GM18867 (cell line): ENCODE results near the gene RPL29.

ENCODE experiments used
- ATAC-seq: cut with Tn5 transposase; IDR thresholded peaks from one replicate; pipeline ENCODE4 v1.9.1; 2021; ENCODE audit warnings: mild to moderate bottlenecking, moderate library complexity; ENCODE audit not compliant: unreplicated experiment

The RPL29 gene

DNA sequence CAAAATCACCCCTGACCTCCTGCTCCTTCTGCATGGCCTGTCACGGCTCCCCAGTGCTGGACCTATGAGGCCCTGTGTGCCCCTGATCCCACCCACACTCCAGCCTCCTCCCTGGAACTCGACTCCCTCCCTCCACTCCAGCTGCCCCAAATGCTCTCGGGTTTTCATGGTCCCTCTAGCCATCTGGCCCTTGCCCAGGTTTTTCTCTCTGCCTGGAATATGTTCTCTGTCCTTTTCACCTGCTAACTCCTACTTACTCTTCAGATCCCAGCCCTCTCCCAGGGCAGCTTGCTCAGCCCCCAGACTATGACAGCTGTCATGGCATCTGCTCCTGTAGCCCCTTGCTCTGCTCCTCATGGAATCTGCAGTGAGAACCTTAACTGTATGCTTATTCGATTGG lies 30.3 kb upstream of the RPL29 start:
- no peak for ATAC-seq

DNA sequence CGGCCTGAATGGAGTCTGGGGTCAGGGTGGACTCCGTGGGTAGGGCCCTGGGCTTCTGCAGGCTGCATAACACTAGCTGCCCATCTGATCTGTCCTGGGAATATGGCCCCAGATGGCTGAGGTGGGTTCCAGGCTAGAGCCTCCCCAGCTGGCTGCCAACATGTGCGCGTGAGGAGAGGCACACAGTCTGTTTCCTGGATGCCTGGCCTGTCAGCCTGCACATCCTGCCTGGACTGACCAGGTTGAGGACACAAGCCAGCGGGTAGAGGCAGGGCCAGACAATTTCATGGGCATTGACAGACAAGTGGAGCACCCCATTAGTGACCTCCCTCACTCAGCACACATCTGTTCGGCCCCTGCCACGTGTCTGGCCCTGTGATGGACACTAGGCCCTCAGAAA lies 29.8 kb upstream of the RPL29 start:
- no peak for ATAC-seq

DNA sequence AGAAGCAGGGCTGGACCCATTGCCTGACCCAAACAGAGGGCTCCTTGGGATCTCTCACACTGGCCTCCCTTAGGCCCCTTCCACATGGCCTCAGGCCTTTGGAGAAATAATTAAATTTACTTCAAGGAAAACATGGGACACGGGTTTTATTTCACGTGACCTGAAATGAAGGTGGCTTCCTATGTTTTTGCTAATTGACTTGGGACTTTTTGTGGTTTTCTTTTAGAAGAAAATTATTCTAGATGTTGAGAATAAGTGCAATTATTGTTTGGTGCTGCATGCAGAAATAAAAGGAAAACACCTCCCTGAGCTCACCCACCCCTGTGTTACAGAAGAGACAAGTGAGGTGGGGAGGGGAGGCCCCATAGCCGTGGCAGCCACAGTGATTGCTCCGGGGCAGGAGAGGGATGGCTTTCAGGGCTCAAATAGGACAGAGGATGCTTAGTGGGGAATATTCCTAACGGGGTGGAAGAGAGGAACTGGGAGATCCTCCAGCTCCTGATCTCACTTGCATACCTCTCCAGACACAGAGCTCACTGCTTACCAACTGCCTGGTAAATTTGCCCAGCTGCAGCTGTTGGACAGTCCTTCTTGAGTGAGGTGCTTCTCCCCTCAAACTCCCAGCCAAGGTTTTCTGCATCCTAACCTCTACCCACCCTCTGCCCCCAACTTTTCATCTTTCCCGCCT lies 29.2 kb upstream of the RPL29 start:
- no peak for ATAC-seq

DNA sequence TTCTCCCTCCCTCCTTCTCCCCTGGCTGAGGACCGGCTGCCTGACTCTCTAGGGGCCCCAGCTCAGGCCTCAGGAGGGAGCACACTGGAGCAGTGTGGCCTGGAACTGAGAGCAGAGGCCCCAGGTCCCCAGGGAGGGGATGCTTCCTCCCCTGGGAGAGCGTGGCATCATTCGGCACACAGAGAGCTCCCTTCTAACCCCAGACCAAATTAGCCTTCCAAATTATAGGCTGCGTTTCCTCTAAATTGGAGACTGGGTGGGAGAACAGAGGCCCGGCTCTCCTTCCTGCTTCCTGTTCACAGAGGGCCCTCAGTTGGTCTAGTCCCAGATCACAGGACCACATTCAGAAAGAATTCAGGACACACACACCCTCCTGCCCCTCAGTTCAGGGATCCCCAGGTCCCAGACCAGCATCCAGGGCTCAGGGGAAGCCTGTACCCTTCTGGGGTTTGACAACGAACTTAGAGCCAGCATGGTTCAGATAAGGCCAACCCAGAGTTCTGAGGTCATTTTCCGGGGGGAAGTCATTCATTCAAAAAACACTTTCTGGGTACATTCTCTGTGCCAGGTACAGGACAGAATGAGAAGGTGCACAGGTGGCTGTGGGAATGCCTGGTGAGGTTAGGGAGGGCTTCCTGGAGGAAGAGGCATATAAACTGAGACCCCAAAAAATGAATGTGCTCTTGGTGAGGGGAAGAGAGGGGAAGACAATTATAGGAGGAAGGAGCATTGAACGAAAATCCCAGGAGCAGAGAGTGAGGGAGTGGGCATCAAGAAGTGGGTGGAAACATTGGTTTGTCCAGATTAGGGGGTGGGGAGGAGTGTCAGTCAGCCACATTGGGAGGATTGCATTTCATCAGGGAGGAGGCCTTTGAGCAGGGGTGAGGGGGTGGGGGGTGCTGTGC lies 28.4 kb upstream of the RPL29 start:
- peak; percentile 61 for ATAC-seq

DNA sequence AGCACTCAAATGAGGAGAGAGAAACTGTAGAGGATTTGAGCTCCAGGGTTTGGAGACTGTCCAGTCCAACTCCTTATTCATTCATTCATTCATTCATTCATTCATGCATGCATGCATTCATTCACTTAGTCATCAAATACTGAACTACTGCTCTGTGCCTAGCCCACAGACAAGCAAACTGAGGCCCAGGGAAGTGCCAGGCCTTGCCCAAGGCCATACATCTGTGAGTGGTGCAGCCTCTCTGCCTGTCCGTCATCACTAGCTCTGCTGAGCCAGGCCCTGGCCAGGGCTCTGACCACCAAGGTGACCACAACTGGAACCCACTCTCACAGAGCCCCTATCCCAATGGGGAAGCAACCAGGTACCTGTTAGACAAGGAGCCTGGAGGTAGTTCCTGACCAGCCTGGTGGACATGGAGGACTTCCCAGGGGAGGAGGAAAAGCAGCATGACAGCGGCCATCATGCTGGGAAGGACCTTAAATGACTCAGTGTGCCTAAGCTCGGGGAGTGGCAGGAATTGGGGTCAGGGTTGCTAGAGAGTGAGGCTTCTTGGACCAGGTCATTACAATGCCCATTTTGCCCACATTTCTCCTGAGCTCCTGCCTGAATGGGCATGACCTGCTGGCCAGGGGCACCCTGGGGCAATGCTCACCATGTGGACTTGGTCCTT lies 27.5 kb upstream of the RPL29 start:
- ATAC-seq, result no peak

DNA sequence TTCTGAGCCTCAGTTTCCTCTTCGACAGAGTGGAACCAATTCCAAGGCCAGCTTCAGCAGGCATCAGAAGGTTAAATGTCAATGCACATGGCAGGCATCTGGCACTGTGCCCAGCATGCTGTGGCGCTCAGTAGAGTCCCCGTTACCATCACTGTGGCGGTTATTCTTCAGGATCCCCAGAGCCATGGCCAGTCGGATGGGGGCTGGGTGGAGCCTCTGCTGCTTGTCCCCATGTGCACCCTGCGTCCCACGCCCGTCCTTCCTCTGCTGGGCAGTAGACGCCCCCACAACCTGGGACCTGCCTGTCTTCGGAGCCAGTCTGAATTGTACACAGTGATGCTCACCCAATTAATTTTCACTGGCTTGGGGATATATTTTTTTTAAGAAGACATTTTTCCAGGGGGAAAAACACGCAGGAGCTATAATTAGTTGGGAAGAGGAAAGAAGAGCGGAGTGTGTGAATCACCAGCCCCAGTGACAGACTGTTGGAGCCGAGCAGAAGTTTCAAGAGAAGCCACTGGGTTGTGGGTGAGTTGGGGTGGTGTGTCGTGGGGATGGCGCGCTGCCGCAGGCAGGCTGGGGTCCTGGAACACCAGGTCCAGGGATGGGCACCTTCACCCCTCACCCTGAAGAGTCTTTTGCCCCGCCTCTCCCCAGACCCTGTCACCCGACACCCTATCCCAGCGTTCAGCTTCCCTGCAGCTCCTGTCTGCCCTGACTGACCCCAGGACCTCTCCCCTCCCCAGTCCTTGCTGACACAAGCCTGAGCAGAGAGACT lies 26.8 kb upstream of the RPL29 start:
- ATAC-seq, result no peak

DNA sequence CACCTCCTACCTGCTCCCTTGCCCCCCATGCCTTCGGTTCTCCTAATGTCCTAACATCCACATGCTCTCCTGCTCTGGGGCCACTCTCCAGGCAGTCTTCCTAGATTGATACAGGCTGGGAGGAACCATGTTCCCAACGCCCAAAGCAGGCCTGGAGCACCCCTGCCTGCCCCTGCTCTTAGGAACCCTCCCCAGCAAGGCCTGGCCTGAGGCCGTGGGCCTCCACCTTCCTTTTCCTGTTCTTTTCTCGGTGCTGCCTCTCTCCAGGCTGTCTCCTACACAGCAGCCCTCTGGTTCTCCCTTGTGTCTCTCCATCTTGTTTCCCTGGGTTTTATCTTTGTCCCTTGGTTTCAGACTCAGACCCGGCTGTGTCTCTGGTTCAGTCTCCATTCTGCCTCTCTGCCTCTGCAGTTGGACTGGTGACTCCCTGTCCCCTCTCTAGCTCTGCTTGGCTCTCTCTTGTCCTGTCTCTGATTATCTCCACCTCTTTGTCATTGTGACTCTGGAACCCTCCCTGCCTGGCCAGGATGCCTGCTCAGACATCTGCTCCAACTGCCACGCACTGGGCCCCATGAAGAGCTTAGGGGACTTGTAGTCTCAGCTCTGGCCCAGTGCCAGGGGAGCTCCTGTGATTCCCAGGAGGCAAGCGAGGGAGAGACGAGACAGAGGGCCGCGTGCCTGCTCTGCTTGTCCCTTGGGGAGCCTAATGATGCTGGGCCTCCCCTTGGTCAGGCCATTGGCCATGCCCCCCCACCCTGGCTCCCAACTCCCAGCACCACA lies 26.0 kb upstream of the RPL29 start:
- ATAC-seq, result no peak

DNA sequence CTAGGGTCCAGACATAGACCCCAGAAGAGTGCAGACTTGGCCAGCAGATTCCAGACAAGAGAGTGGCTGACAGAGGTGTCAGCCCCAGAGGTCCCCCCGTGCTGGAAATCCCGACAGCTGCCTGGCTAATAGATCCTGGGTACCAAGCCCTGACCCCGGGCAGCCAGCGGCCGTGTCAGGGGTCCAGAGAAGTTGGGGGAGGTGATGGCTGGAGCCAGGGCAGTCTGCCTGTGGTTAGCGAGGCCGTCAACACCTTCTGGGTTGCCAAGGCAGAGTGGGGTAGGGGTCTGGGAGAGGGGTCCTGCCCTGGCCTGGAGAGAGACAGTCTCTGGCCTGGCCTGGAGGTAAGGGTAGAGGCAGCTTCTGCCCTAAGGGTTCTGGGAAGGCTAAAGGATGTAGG lies 25.1 kb upstream of the RPL29 start:
- ATAC-seq, result no peak

DNA sequence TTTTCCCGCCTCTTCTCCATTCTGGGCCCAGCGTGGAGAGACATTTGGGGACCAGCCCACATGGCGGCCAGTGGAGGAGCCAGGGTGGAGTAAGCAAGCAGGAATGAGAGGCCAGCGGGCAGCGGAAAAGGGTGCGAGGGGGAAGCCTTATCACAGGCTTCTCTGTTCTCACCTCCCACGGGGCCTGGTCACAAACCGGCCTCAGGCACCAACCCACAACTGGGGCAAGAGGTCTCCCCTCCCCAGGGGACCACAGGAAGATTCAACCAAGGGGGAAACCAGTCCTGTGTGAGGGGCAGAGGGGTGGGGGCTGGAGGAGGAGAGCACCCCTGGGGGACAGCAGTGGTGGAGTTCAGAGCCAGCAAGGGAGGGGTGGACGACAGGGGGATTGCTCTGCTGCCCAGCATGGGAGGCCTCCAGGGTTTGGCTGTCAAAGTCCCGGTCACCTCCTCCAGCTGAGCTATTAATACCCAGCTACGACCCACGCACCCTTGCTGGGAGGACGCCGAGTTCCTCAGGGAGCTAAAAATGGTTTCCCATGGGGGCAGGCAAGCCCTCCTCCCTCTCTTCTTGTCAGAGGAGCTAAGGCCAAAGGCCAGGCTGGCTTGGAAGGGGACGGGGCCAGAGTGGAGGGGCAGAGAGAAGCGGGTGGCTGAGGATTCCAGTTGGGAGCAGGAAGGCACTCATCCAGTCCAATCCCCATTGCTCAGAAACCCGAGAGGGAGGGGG lies 23.8 kb upstream of the RPL29 start:
- ATAC-seq, result no peak

DNA sequence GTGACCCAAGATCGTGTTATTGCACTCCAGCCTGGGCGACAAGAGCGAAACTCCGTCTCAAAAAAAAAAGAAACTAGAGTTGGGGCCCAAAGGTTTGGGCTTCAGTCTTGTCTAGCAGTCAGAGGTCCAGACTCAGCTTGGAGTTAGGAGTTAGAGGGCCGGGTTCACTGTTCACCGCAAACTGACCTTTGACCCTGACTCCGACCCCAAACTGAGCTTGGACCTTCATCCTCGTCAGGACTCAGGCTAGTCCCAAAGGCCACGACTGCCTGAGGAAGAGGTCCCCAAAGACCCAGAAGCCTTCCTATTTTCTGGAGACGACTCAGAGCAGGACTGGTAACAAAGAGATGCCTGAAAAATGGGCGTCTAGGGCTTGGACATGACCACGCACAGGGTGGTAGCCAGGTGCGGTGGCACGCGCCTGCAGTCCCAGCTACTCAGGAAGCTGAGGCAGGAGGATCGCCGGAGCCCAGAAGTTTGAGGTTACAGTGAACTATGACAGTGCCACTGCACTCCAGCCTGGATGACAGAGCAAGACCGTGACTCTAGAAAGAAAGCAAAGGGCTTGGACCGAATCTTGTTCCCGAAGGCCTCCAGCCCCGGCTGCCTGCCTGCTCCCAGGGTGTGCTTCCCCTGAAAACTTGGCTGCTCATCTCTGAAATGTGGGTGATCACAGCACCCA lies 22.8 kb upstream of the RPL29 start:
- no peak for ATAC-seq

DNA sequence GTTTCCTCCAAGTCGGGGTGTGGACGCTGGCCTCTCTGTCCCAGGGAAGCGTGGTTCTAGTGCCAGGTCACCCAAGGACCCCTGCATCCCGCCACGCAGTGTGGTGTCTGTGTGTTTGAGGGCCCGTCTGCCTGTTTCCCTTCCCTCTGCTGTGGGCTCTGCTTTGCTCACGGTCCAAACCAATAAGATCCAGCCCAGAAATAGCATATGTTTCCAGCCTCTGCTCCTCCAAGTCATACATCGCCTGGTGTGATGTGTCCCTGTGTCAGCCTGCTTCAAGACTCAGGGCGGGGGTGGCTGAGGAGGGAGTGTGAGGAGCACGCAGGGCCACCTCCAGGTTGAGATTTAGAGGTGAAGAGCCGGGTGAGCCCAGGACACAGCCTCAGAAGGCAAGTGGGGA lies 21.9 kb upstream of the RPL29 start:
- ATAC-seq, result no peak

DNA sequence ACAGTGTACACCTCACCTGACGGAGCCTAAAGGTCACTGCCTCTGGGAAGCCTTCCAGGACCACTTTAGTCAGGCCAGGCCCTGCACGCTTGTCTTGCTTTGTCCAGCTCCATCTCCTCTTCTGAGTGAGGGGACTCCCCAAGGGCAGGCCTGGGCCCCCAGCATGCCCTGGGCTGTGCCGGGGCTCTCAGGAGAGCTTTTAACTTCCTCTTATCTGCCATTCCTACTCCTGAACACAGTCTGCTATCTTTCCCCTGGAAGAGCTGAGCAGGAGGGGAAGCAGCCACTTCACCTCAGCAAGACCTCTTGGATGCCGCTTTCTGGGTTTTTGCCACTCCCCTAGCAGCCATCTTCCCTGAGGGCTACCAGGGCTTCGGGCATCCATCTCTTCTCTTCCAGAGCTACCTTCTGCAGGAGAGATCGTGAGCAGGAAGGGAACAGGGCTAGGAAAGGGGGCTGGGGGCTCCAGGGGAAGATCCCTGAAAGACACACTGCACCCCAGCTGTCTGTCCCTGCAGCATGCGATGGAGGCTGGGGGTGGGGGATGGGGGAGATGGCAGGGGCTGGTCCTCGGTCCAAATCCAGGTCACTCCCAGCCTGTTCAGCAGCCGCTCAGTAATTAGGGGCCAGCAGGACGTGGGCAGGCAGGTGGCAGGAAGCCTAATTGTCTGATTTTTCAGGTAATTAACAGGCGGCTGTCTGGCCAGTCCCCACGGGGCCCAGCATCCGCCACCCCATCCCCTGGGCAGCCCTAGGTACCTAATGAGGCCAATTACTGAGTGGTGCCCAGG lies 19.9 kb upstream of the RPL29 start:
- no peak for ATAC-seq

DNA sequence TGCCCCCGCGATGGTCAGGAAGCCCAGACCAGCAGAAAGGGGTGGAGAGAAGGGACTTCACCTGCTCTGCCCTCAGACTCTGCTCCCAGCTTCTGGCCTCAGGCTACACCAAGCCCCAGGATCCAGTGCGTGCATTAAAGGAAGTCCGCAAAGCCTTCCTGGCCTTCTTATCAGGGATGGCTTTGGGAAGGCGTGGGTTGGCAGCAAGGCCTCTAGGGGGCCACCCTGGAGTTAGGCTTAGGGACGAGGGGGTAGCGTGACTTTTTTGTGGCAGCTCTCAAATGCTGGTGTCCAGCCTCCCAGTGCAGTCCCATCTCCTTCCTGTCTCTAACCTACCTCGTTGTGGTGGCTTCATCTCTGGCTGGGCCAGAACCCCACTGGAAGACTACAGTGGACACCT lies 18.9 kb upstream of the RPL29 start:
- ATAC-seq, result no peak

DNA sequence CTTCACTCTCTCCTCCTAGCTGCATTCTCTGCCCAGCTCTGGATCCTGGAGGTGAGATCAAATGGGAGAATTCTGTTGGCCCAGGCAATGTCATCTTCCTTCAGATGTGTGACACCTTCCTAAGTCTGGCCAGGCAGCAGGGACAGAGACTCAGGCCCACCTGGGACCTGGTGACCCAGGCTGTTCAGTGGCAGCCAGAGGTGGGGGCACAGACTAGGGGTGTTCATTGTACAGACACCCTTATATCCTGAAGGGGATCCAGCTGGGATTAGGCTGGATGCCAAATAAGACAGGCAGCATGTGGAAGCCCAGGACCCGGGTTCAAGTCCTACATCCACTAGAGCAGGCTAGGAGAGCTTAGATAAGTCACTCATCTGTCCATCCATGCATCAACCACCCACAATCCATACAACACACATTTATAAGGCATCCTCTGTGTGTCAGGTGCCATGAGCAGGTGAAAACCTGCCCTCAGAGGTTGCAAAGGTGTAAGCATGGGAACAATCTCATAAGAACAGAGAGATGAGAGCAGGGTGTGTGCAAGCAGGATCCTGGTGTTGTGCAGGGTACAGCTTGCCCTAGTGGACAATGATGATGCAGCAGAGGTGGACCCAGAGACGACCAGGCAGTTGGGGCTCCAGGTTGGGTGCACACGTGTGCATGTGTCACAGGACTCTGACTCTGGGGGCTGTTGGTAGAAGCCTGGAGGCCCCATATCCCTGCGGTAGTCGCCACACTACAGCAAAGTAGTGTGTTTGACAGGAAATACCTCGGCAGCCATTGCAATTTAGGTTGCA lies 18.3 kb upstream of the RPL29 start:
- ATAC-seq, result no peak

DNA sequence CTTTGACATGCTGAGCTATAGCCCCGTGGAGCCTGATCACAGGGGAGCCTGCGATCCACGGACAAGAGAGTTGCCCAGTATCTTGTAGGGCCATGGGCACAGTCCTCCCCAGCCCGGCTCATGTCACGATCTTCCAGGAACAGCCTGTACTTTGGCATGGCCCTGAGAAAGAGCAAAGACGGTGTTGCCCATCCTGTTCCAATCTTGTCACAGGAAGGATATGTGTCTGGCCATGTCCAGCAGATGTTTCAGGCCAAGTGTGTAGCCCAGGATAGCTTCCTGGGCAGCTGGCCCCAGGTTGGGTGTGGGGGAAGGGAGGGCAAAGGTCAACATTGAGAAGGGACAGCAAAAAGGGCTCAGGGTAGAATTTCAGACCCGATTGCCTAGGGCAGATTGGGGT lies 17.0 kb upstream of the RPL29 start:
- no peak for ATAC-seq

DNA sequence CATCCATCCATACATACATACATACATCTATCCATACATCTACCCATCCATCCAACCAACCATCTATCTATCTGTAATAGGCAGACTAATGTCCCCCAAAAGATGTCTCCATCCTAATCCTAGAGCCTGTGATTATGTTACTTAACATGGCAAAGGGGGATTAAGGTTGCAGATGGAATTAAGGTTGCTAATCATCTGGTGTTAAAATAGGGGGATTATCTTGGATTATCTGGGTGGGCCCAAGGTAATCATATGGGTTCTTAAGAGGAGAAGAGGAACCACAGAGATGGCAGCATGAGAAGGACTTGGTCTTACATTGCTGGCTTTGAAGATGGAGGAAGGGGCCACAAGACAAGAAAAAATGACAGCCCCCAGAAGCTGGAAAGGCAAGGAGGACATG lies 14.7 kb upstream of the RPL29 start:
- no peak for ATAC-seq

DNA sequence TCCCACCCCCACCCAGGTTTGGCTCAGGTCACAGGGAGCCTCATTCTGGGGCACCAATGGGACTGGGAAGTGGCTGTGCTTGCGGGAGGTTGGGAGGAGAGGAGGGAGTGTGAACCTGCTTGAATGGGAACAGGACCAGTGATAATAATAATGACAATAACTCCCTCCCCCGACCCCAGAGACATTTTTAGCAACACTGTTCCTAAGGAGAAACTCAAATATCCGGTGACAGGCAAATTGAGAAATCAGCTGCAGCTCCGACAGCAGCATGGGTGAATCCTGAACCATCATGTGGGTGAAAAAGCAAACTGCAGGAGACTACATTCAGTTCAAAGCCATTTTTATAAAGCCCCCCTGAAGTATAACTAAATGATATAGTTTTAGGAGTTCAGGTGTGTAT lies 11.6 kb upstream of the RPL29 start:
- no peak for ATAC-seq

DNA sequence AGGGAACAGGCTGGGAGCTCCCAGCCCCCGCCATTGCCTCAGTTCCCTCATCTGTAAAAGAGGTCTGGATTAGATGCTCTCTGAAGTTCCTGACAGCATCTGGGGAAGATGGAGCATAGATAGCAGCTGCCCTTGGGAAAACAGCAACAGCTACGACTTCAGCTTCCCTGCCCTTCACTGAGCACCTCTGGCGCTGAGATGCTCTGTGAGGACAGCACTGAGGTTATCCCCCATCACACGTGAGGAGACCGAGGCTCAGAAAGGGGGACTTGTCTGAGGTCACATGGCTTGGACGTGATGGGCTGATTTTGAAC lies 11.1 kb upstream of the RPL29 start:
- no peak for ATAC-seq
